OCI-LY1 (cell line): ENCODE data around the gene ZMIZ1.

ENCODE experiments used
- CTCF ChIP-seq: fragments of 200-600 bp; sonication (generic), shearing (Covaris generic); IDR thresholded peaks from 2 replicates; pipeline ENCODE4 v1.5.1; 2017; ENCODE audit warnings: mild to moderate bottlenecking, antibody characterized with exemption, low read length, moderate library complexity, mixed read lengths
- EZH2 ChIP-seq: fragments of 200-600 bp; sonication (generic), shearing (Covaris generic); IDR thresholded peaks from 2 replicates; pipeline ENCODE4 v1.8.0; 2017; ENCODE audit warnings: borderline replicate concordance, mixed run types, mild to moderate bottlenecking, antibody characterized with exemption, low read length, moderate library complexity, mixed read lengths

GRCh38 chr10:79147306-79147705, 78.5 kb downstream of the ZMIZ1 start:
- TF ChIP-seq CTCF: no peak
- TF ChIP-seq EZH2: no peak
